ENCODE data around the gene MRPS22. TPM values are rescaled to one million over a fixed set of nuclear protein-coding genes. Genes with fewer than 3 reads are reported as not detected.

Gene MRPS22
- total and polyA plus RNA-seq, 9 of the 15 experiments (the other 6 are each of a cell fraction or from before 2014, with no cell fraction given), result 148 to 397 (median 229) TPM

DNA sequence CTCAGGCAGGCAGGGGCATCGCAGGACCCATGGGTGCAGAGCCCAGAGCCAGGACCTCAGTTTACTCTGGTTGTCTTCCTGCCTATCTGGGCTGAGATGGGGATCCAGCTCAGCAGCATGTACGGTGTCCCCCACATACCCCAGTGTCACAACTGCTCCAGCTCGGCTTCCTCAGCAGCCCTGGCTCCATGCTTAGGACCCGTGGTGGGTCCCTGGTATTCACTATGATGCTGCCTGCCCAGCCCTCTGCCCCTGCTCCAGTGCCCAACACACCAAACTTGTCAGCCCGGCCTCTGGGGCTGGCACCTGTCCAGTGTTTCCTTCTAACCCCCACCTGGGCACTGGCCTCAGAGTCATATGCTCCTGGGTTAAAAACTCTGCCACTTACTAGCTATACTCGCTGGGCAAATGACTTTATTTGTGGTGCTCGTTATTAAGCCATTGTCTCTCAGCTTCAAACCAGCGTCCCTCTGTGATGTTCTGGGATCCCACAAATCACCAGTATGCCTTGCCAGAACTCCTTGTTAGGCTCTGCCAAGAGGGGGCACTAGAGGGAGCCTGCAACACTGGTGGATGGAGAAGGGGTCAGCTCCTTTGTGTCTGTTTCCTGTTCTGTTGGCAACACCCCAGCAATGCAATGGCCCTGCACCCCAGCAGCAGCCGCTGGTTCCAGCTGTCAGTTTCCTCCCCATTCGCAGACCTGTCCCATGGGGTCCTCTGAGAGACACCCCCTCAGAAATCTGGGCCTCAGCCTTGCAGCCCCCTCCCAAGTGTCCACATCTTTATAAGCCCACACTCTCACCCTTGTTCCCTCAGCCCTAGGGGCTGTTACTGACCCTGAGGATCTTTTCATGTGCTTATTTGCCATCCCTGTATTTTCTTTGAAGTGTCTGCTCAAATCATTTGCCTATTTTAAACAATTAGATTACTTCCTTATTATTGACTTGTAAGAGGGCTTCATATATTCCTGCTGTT lies 24.1 kb upstream of the MRPS22 start (continued):
- TF ChIP-seq MXI1 (IDR thresholded peaks at IDR 0.05; ENCODE audit: low read depth, low read length), result no peak
- no peak for TF ChIP-seq CBX1 (IDR thresholded peaks at IDR 0.05; ENCODE audit: low read depth)
- TF ChIP-seq ZEB2 (IDR thresholded peaks at IDR 0.05), result no peak
- TF ChIP-seq, protein P1, sequence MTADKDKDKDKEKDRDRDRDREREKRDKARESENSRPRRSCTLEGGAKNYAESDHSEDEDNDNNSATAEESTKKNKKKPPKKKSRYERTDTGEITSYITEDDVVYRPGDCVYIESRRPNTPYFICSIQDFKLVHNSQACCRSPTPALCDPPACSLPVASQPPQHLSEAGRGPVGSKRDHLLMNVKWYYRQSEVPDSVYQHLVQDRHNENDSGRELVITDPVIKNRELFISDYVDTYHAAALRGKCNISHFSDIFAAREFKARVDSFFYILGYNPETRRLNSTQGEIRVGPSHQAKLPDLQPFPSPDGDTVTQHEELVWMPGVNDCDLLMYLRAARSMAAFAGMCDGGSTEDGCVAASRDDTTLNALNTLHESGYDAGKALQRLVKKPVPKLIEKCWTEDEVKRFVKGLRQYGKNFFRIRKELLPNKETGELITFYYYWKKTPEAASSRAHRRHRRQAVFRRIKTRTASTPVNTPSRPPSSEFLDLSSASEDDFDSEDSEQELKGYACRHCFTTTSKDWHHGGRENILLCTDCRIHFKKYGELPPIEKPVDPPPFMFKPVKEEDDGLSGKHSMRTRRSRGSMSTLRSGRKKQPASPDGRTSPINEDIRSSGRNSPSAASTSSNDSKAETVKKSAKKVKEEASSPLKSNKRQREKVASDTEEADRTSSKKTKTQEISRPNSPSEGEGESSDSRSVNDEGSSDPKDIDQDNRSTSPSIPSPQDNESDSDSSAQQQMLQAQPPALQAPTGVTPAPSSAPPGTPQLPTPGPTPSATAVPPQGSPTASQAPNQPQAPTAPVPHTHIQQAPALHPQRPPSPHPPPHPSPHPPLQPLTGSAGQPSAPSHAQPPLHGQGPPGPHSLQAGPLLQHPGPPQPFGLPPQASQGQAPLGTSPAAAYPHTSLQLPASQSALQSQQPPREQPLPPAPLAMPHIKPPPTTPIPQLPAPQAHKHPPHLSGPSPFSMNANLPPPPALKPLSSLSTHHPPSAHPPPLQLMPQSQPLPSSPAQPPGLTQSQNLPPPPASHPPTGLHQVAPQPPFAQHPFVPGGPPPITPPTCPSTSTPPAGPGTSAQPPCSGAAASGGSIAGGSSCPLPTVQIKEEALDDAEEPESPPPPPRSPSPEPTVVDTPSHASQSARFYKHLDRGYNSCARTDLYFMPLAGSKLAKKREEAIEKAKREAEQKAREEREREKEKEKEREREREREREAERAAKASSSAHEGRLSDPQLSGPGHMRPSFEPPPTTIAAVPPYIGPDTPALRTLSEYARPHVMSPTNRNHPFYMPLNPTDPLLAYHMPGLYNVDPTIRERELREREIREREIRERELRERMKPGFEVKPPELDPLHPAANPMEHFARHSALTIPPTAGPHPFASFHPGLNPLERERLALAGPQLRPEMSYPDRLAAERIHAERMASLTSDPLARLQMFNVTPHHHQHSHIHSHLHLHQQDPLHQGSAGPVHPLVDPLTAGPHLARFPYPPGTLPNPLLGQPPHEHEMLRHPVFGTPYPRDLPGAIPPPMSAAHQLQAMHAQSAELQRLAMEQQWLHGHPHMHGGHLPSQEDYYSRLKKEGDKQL (CRISPR knock-in tag; IDR thresholded peaks at IDR 0.05; ENCODE audit: borderline replicate concordance), result no peak
- no peak for TF ChIP-seq ZNF445 (CRISPR knock-in tag; IDR thresholded peaks at IDR 0.05; ENCODE audit: low read depth)
- TF ChIP-seq ARNT (IDR thresholded peaks at IDR 0.05), result 0 out of 4 replicates have a peak, but pooled peaks of 1 of the 2 experiments have one; percentile 32
- no peak for TF ChIP-seq WHSC1 (IDR thresholded peaks at IDR 0.05; ENCODE audit: low read length)
- peak; percentile 50 for TF ChIP-seq SMARCE1 (IDR thresholded peaks at IDR 0.05)
- TF ChIP-seq, protein P2, sequence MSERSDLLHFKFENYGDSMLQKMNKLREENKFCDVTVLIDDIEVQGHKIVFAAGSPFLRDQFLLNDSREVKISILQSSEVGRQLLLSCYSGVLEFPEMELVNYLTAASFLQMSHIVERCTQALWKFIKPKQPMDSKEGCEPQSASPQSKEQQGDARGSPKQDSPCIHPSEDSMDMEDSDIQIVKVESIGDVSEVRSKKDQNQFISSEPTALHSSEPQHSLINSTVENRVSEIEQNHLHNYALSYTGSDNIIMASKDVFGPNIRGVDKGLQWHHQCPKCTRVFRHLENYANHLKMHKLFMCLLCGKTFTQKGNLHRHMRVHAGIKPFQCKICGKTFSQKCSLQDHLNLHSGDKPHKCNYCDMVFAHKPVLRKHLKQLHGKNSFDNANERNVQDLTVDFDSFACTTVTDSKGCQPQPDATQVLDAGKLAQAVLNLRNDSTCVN (CRISPR knock-in tag; IDR thresholded peaks at IDR 0.05), result no peak
- no peak for TF ChIP-seq FOXJ2 (tag; IDR thresholded peaks at IDR 0.05)
- peak; percentile 75 for TF ChIP-seq NFIC (IDR thresholded peaks at IDR 0.05)
- no peak for TF ChIP-seq RNF2 (IDR thresholded peaks at IDR 0.05)
- TF ChIP-seq MCM3 (IDR thresholded peaks at IDR 0.05), result no peak
- no peak for TF ChIP-seq NCOA6 (IDR thresholded peaks at IDR 0.05)
- no peak for TF ChIP-seq BRCA1 (IDR thresholded peaks at IDR 0.05)
- TF ChIP-seq BRCA1 (CRISPR knock-in tag; IDR thresholded peaks at IDR 0.05), result no peak
- TF ChIP-seq ZNF695 (CRISPR knock-in tag; IDR thresholded peaks at IDR 0.05), result no peak
